Measurements from ENCODE around the gene SNCB.

SNCB gene

GRCh38 chr5:176643491-176644219, 13.3 kb upstream of the SNCB start:
- no peak for DNase-seq

- DNase-seq: no peak
Measured at GRCh38 chr5:176642675-176643490, 12.5 kb upstream of the SNCB start.

GRCh38 chr5:176640616-176641015, 10.3 kb upstream of the SNCB start:
- no peak for DNase-seq

- no peak for DNase-seq
Measured at GRCh38 chr5:176639981-176640380, 9.6 kb upstream of the SNCB start.

- no peak for DNase-seq
Measured at GRCh38 chr5:176639208-176639607, 8.9 kb upstream of the SNCB start.

- no peak for DNase-seq
Measured at GRCh38 chr5:176638437-176638836, 8.1 kb upstream of the SNCB start.

- DNase-seq: no peak
Measured at GRCh38 chr5:176637556-176637955, 7.2 kb upstream of the SNCB start.

GRCh38 chr5:176636426-176636825, 6.1 kb upstream of the SNCB start:
- DNase-seq: no peak

- DNase-seq: no peak
Measured at GRCh38 chr5:176633598-176633997, 3.3 kb upstream of the SNCB start.

GRCh38 chr5:176632745-176633144, 2.4 kb upstream of the SNCB start:
- DNase-seq: no peak

- no peak for DNase-seq
Measured at GRCh38 chr5:176631383-176632200, 1.3 kb upstream of the SNCB start.

- DNase-seq: no peak
Measured at GRCh38 chr5:176630681-176631222, 418 bp upstream of the SNCB start.

GRCh38 chr5:176629317-176629852, 949 bp downstream of the SNCB start:
- no peak for DNase-seq

- DNase-seq: no peak
Measured at GRCh38 chr5:176628406-176629228, 1.7 kb downstream of the SNCB start.

GRCh38 chr5:176627582-176627981, 2.8 kb downstream of the SNCB start:
- DNase-seq: no peak

- DNase-seq: no peak
Measured at GRCh38 chr5:176626876-176627236, 3.5 kb downstream of the SNCB start.

- no peak for DNase-seq
Measured at GRCh38 chr5:176625966-176626875, 4.1 kb downstream of the SNCB start.

GRCh38 chr5:176625512-176625911, 4.8 kb downstream of the SNCB start:
- no peak for DNase-seq

- no peak for DNase-seq
Measured at GRCh38 chr5:176624938-176625337, 5.4 kb downstream of the SNCB start.

- no peak for DNase-seq
Measured at GRCh38 chr5:176624142-176624541, 6.2 kb downstream of the SNCB start.

GRCh38 chr5:176621661-176622079, 8.7 kb downstream of the SNCB start:
- DNase-seq: no peak

Data from activated CD8-positive, alpha-beta memory T cell treated with anti-CD3 and anti-CD28 coated beads, Interleukin-2, amount 50 U/mL, for 4 hours (primary cell).